NCI-H226 (cell line): ENCODE measurements around the gene BHLHA15.

Experiments
- DNase-seq: peaks from one replicate; pipeline ENCODE4 v3.0.0-alpha.2; 2015

BHLHA15 gene

DNA sequence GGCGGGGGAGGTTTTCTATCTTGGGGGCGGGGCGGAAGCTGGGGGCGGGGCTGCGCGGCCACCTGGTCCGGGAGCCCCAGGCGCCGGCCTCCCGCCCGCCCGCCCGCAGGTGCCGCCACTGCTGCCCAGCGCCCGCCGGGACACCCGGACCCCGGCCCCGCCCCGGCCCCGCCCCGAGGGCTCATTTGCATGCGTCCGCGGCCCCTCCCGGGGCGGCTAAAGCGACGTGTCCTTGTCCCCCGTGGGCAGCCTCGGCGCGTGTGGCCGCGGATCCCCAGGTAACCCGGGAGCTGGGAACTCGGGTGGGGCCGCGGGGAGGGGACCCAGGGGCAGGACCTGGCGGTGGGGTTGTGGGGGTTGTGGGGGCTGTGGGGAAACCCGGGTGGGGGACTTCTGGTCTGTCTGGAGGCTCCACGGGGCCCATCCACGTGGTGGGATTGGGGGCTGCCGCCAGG lies at the start of gene BHLHA15:
Gene BHLHA15 (plus strand): TSS at position 219 of the 455 bp plus-strand sequence. CDS start 871 bp downstream, outside the sequence.
- DNase-seq, result peak; percentile 7

GRCh38 chr7:98162758-98163157 lies 48.5 kb upstream of the BHLHA15 start:
- no peak for DNase-seq

DNA sequence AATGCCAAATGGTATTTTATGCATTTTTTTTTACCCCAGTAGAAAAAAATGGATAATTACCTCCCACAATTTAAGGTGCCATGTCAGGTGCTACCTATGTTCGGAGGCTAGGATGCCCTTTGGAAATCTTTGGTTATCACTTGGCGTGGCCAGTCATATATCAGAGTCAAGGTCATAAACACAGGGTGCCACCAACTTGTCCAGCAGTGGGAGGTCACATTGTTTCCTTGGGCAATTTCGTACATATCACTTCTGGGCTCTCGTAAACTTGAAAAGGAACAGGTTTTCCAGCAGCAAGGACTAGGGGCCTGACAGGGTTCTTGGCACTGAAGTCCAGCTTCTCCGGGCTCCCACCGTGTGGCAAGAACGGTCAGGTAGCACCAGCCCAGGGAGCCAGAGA lies 48.0 kb upstream of the BHLHA15 start:
- no peak for DNase-seq

DNA sequence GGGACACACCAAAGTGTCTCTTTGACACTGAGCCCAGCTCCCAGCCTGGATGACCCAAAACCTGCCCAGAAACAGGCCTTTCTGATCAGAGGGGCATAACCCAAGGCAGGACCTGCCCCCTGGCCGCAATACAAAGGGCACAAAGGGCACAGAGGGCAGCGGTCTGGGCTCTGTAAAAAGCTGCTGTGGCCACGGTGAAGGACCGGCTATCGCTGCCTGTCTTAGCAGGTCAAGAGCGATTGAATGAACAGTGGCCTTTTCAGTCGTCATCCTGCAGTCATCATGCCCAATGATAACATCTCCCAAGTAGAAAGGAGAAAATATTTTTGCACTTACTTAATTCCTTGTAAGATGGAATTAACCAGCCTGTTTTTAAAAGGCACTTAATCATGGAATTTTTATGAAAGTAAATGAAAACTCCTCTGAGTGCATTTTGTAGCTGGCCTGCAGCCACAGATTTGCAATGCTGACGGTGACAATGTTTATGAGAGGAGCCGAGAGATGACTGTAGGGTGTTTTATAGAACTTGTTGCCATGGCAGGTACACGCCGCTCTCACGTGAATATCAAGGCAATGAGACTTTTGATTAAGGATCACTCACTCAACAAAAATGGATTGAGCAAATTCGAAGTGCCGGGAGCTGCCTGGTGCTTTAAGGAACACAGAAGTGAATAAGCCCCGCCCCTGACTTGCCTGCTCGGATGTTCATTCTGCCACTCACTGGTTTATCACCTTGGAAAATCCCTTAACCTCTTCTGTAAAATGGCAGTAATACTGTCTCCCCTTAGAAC lies 47.3 kb upstream of the BHLHA15 start:
- DNase-seq, result peak; percentile 38

DNA sequence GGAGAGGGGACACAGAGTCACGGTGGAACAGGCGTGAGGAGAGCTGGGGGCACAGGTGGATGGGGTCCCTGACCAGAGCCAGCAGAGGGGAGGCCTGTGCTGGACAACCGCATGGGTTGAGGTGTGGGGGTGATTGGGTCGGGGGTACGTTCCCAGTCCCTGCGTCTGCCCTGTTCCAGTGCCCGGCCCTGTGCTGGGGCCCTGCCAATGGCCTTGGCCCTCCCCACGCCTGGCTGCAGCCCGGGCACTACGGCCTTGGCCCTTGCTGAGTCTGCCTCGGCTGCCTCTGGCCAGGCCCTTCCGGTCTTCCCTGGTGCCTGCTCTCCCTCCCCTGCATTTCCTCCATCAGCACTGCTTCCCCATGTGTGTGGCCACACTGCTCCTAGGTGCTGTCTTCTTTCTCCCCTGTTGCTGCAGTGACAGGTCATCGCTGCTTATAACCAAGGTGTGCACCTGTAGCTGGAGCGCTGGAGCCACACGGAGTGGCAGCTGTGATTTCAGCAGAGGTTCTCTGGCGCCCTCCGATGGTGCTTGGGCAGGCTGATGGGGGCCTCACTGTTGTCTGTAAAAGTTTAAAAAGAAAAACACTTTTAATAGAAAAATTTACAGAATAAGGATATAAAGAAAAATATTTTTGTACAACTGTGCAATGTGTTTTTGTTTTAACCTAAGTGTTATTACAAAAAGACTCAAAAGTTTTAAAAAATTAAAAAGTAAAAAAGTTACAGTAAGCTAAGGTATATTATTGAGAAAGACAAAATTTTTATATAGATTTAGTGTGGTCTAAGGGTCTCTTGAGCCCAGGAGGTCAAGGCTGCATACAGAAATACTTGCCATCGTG lies 45.2 kb upstream of the BHLHA15 start:
- DNase-seq, result no peak

- no peak for DNase-seq
Measured at GRCh38 chr7:98166668-98166970, 44.6 kb upstream of the BHLHA15 start.

- no peak for DNase-seq
Measured at GRCh38 chr7:98167653-98168052, 43.6 kb upstream of the BHLHA15 start.

- DNase-seq, result peak; percentile 22
Measured at GRCh38 chr7:98168181-98168903, 42.9 kb upstream of the BHLHA15 start.

DNA sequence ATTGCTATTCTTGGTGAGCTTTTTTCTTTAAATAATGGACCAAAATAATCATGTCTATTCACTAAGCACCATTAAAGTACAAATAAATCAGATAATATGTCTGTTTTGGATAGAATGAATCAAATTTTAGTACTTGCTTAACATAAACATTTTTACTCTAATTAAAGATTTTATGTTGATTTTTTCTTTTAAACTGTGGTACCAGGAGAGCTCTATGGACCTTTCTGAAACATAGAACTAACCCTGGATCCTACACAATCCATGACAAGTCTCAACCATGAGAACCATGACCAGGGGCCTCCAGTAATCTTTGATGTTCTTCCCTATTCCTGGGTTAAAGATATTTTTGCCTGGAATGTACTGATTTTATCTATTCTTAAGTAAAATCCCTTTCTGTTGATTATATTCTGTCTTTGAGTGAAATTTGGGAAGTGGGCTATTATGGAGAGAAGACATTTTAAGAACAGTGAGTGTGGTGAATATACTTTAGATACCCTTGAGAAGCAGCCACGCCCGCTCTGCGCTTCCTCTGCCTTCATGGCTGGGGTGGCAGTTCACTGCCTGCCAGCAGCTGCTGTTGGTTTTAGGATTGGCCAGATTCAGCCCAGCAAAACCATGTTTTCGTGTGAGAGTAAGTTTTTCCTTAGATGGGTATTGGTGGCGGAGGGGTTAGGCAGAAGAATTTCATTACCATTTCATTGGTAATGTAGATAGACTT lies 42.2 kb upstream of the BHLHA15 start:
- DNase-seq, result no peak

- no peak for DNase-seq
Measured at GRCh38 chr7:98170966-98171365, 40.3 kb upstream of the BHLHA15 start.

DNA sequence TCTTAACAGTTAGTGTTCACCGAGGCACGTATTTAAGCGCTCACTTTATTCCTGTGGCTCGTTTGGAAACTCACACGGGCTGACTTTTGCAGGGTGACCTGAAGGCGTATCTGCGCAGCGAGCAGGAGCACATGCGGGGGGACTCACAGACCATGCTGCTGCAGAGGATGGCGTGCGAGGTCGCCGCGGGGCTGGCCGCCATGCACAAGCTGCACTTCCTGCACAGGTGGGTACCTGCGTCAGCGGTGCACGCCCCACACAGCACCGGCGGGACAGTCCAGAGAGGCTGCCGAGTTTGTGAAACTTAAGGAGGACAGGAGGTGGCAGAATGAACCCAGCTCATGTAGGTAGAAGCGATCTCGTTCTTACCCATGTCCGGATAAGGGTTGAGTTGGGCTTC lies 39.8 kb upstream of the BHLHA15 start:
- no peak for DNase-seq

GRCh38 chr7:98174334-98175259 lies 36.6 kb upstream of the BHLHA15 start:
- no peak for DNase-seq

GRCh38 chr7:98175260-98175940 lies 35.8 kb upstream of the BHLHA15 start:
- no peak for DNase-seq

DNA sequence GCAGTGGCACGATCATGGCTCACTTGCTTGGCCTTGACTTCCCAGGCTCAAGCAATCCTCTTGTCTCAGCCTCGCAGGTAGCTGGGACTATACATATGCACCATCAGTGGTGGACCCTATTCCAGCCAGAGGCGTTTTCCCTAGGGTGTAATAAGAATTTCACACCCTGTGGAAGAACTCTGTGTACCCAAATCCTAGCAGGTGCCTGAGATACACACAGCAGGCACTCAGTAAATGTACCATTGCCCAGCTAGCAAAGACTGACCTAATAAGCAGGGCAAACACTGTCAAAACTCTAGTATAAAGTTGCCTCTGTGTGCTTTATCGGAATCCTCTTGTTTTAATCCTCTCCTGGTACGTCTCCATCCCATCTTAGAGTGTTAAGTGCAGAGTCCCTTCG lies 33.7 kb upstream of the BHLHA15 start:
- DNase-seq, result no peak

GRCh38 chr7:98178321-98178720 lies 32.9 kb upstream of the BHLHA15 start:
- no peak for DNase-seq

GRCh38 chr7:98178762-98179490 lies 32.3 kb upstream of the BHLHA15 start:
- no peak for DNase-seq

DNA sequence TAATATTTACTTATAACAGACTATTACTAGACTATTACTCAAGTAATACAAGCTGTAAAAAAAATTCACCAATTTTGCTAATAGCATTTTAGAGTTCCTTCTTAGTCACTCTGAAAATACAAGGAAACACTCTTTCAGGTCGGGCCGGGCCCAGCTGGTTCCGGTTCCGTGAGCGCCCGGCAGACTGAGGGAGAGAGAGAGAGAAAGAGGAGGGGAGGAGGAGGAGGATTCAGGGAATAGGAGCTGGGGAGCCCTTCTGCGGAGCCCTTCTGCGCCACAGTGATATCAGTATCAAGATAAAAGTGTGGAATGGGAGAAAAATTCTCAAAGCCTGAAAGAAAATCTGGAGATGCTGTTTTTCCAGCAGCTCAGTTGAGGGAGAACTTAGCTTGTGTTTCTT lies 30.5 kb upstream of the BHLHA15 start:
- DNase-seq, result no peak

GRCh38 chr7:98185101-98185500 lies 26.1 kb upstream of the BHLHA15 start:
- no peak for DNase-seq

DNA sequence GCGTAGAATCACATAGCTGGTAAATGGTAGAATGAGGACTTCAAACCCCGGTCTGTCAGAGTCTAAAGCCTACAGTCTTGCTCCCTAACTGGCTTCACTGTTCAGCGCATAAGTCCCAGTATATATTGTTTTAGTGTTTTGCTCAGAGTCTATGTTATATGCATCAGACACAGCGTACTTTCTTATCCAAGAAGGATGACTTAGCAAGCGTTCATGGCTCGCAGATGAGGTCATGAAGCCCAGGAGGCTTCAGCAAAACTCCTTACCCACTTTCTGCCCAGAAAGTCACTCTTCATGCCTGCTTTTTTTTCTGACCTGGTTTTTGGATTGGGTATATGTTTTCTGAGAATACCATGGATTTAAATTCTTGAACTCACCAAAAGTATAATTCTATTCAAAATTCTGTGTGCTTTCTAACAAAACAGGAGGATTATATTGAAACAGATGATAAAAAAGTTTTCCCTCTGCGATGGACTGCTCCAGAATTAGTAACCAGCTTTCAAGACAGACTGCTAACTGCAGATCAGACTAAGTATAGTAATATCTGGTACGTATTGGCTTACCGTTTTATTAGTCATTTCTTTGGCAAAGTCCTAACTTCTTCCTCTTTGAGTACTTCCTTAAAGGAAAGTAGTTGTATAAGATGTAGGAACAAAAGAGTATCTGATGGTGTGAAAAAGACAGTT lies 24.6 kb upstream of the BHLHA15 start:
- DNase-seq, result no peak

DNA sequence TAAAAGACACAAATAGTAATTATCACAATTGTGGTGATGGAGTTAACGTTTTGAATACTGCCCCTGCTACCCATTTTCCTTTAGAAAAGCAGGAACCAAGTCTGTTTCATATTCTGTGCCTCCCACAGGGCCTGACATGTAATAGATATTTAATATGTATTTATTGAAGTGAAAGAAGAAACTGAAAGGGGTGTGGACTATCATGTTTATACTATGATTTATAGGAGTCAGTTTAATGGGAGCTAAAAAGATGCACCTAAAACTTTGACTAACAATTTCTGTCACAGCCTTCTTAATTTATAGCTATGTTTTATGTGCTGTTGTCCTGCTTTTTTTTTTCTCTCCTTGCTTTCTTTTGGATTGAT lies 24.1 kb upstream of the BHLHA15 start:
- no peak for DNase-seq
